Measurements from ENCODE around the gene NMT2. TPM values are rescaled to one million over a fixed set of nuclear protein-coding genes. Genes with fewer than 3 reads are reported as not detected.

Gene NMT2
- total RNA-seq, 1 experiment from 2014 or later, result 105 TPM

- DNase-seq (ENCODE audit: low spot score), result no peak
Observed at GRCh38 chr10:15181576-15182156, 13.2 kb upstream of the NMT2 start.

GRCh38 chr10:15180736-15181135, 12.2 kb upstream of the NMT2 start:
- no peak for DNase-seq (ENCODE audit: low spot score)

- no peak for DNase-seq (ENCODE audit: low spot score)
Observed at GRCh38 chr10:15176269-15176668, 7.8 kb upstream of the NMT2 start.

- DNase-seq (ENCODE audit: low spot score), result no peak
Observed at GRCh38 chr10:15175587-15175986, 7.1 kb upstream of the NMT2 start.

- DNase-seq (ENCODE audit: low spot score), result no peak
Observed at GRCh38 chr10:15172306-15172840, 3.9 kb upstream of the NMT2 start.

GRCh38 chr10:15169555-15170401, 1.3 kb upstream of the NMT2 start:
- no peak for DNase-seq (ENCODE audit: low spot score)

GRCh38 chr10:15168786-15169554, 477 bp upstream of the NMT2 start:
- peak; percentile 74 for DNase-seq (ENCODE audit: low spot score)

GRCh38 chr10:15167411-15168290, 842 bp downstream of the NMT2 start:
- peak; percentile 41 for DNase-seq (ENCODE audit: low spot score)

GRCh38 chr10:15166325-15166724, 2.2 kb downstream of the NMT2 start:
- DNase-seq (ENCODE audit: low spot score), result no peak

- DNase-seq (ENCODE audit: low spot score), result no peak
Observed at GRCh38 chr10:15163253-15163828, 5.2 kb downstream of the NMT2 start.

- no peak for DNase-seq (ENCODE audit: low spot score)
Observed at GRCh38 chr10:15158972-15159371, 9.5 kb downstream of the NMT2 start.

- DNase-seq (ENCODE audit: low spot score), result no peak
Observed at GRCh38 chr10:15158448-15158847, 10.0 kb downstream of the NMT2 start.

- DNase-seq (ENCODE audit: low spot score), result no peak
Observed at GRCh38 chr10:15155978-15156656, 12.4 kb downstream of the NMT2 start.

GRCh38 chr10:15152556-15152955, 15.9 kb downstream of the NMT2 start:
- no peak for DNase-seq (ENCODE audit: low spot score)

GRCh38 chr10:15150563-15150962, 17.9 kb downstream of the NMT2 start:
- DNase-seq (ENCODE audit: low spot score), result no peak

- DNase-seq (ENCODE audit: low spot score), result no peak
Observed at GRCh38 chr10:15149042-15149771, 19.3 kb downstream of the NMT2 start.

- DNase-seq (ENCODE audit: low spot score), result no peak
Observed at GRCh38 chr10:15147594-15148392, 20.7 kb downstream of the NMT2 start.

GRCh38 chr10:15146366-15146765, 22.1 kb downstream of the NMT2 start:
- peak; percentile 35 for DNase-seq (ENCODE audit: low spot score)

GRCh38 chr10:15144788-15145187, 23.7 kb downstream of the NMT2 start:
- no peak for DNase-seq (ENCODE audit: low spot score)
